K562 (cell line): Measurements from ENCODE around the gene ZMIZ1. TPM values are rescaled to one million over a fixed set of nuclear protein-coding genes. Genes with fewer than 3 reads are reported as not detected.
A peak's percentile ranks its signal among the peaks of the same experiment; 100 is the strongest.

Source experiments
- ATAC-seq: fragments of 200-7000 bp; cut with Tn5 transposase; 3 replicates; pipeline ENCODE4 v1.9.1; 2020; ENCODE audit warnings: moderate library complexity
- BruUV-seq: library from RNA; stranded (reverse); fragments of 400-500 nt; replicated peaks from 2 replicates; lab custom pipeline; 2021; lab: Mats Ljungman, UMichigan
- CTCF ChIA-PET: fragments of 300-600 bp; formaldehyde crosslinking; extraction: SDS; loops from one replicate; lab custom pipeline; 2021; ENCODE audit warnings: low intra/inter-chr PET ratio; lab: Yijun Ruan, JAX
- POLR2A ChIA-PET: fragments of 300-600, 350-650 bp; sonication (Branson Sonifier 250); formaldehyde crosslinking; extraction: SDS; loops from one replicate; lab custom pipeline; 2021; ENCODE audit warnings: antibody characterized with exemption, inconsistent platforms; lab: Yijun Ruan, JAX
- DNase-seq, 4 experiments: peaks; one replicate each; pipeline versions ENCODE4 v3.0.0 to v3.0.0-alpha.2; 2011 to 2018; ENCODE audit warnings: low spot score in 3 of 4, mixed read lengths in 3 of 4; ENCODE audit errors: extremely low read depth in 1 of 4
- FAIRE-seq: peaks from 2 replicates; lab custom pipeline; 2011; peaks lifted over from hg19 to GRCh38; lab: Jason Lieb, UNC
- H2AFZ ChIP-seq: 2 replicates; pipeline ENCODE4 v1.6.0; 2011; ENCODE audit warnings: low read depth, low read length, control low read depth, inconsistent platforms
- H3K27ac ChIP-seq: fragments of 200-600 bp; 3 replicates; pipeline ENCODE4 v1.8.0; 2011; ENCODE audit warnings: low read depth, mild to moderate bottlenecking, control low read depth, inconsistent platforms, low read length, moderate library complexity, mixed read lengths; ENCODE audit errors: extremely low read depth
- H3K27me3 ChIP-seq, 2 experiments: fragments of 300-600 bp in 1 of 2; 2 replicates in 1 of 2; 3 replicates in 1 of 2; pipeline versions ENCODE4 v1.6.0 to v1.8.0; 2011; ENCODE audit warnings: inconsistent platforms in 2 of 2, low read length in 2 of 2, mild to moderate bottlenecking in 1 of 2, mixed read lengths in 1 of 2, moderate library complexity in 1 of 2; ENCODE audit not compliant: control insufficient read depth in 2 of 2, insufficient read depth in 2 of 2
- H3K36me3 ChIP-seq: fragments of 300-600 bp; 3 replicates; pipeline ENCODE4 v1.8.0; 2011; ENCODE audit warnings: mild to moderate bottlenecking, low read length, inconsistent platforms; ENCODE audit not compliant: control insufficient read depth, insufficient read depth
- H3K4me1 ChIP-seq, 2 experiments: fragments of 200-600 bp in 1 of 2; replicated peaks in 1 of 2; 2 replicates in 1 of 2; 3 replicates in 1 of 2; pipeline versions ENCODE4 v1.5.1 to v1.8.0; 2011; ENCODE audit warnings: inconsistent platforms in 2 of 2, low read length in 2 of 2, mild to moderate bottlenecking in 1 of 2, mixed read lengths in 1 of 2, moderate library complexity in 1 of 2; ENCODE audit not compliant: control insufficient read depth in 2 of 2, insufficient read depth in 2 of 2
- H3K4me2 ChIP-seq: 2 replicates; pipeline ENCODE4 v1.6.1; 2011; ENCODE audit warnings: low read length, control low read depth, inconsistent platforms, mixed read lengths; ENCODE audit not compliant: insufficient read depth
- H3K4me3 ChIP-seq: fragments of 200-600 bp; sonication (generic), shearing (Covaris generic); 2 replicates; pipeline ENCODE4 v1.5.1; 2016; ENCODE audit warnings: control low read depth, inconsistent platforms
- H3K79me2 ChIP-seq: fragments of 200-600 bp; 3 replicates; pipeline ENCODE4 v1.8.0; 2011; ENCODE audit warnings: low read length, inconsistent platforms; ENCODE audit not compliant: control insufficient read depth, insufficient read depth
- H3K9ac ChIP-seq, 2 experiments: 2 replicates each; pipeline versions ENCODE4 v1.6.0 to v1.6.1; 2011; ENCODE audit warnings: low read depth in 2 of 2, low read length in 2 of 2, control low read depth in 1 of 2, inconsistent platforms in 1 of 2, mild to moderate bottlenecking in 1 of 2, mixed read lengths in 1 of 2; ENCODE audit not compliant: insufficient read depth in 1 of 2
- H3K9me1 ChIP-seq: one replicate; pipeline ENCODE4 v1.6.0; 2011; ENCODE audit warnings: inconsistent platforms, mild to moderate bottlenecking, low read length, moderate library complexity; ENCODE audit not compliant: control insufficient read depth, insufficient read depth
- H3K9me3 ChIP-seq: replicated peaks from 2 replicates; pipeline ENCODE4 v1.5.1; 2011; ENCODE audit warnings: low read depth, low read length, inconsistent platforms; ENCODE audit not compliant: control insufficient read depth, insufficient read depth
- H4K20me1 ChIP-seq: replicated peaks from 2 replicates; pipeline ENCODE4 v1.6.1; 2011; ENCODE audit warnings: low read length, inconsistent platforms, mixed read lengths; ENCODE audit not compliant: control insufficient read depth, insufficient read depth
- CEBPZ ChIP-seq: fragments of 150-350 bp; IDR thresholded peaks from 2 replicates; pipeline ENCODE4 v1.6.1; 2014; ENCODE audit warnings: low read depth, mild to moderate bottlenecking, low read length, borderline replicate concordance
- EP400 ChIP-seq: fragments of 450-650 bp; IDR thresholded peaks from 2 replicates; pipeline ENCODE4 v1.6.1; 2017; ENCODE audit warnings: antibody characterized with exemption, mild to moderate bottlenecking, moderate library complexity
- ETS2 ChIP-seq: IDR thresholded peaks from 2 replicates; pipeline ENCODE4 v1.6.1; 2016; ENCODE audit warnings: borderline replicate concordance, missing genetic modification characterization, mild to moderate bottlenecking, moderate library complexity, missing compliant biosample characterization; ENCODE audit not compliant: poor library complexity, severe bottlenecking
- HDAC1 ChIP-seq, 2 experiments: fragments of 450-650 bp; IDR thresholded peaks; 2 replicates each; pipeline ENCODE4 v1.6.1; 2016 to 2017; ENCODE audit warnings: inconsistent platforms in 1 of 2, mild to moderate bottlenecking in 1 of 2, moderate library complexity in 1 of 2
- KLF13 ChIP-seq: fragments of 450-650 bp; IDR thresholded peaks from 2 replicates; pipeline ENCODE4 v1.6.1; 2016; ENCODE audit warnings: missing genetic modification characterization, low read depth, mild to moderate bottlenecking, missing compliant biosample characterization, moderate library complexity, borderline replicate concordance
- MYC ChIP-seq, 2 experiments: fragments of 250-450 bp in 1 of 2; sonication (Bioruptor Pico) in 1 of 2; IDR thresholded peaks; 2 replicates each; pipeline versions ENCODE4 v1.5.1 to v1.6.1; 2012 to 2021; ENCODE audit warnings: low read depth in 2 of 2, borderline replicate concordance in 1 of 2, improper control_type of control experiment in 1 of 2, low read length in 1 of 2, mild to moderate bottlenecking in 1 of 2, moderate library complexity in 1 of 2
- NCOA1 ChIP-seq: fragments of 450-650 bp; IDR thresholded peaks from 2 replicates; pipeline ENCODE4 v1.6.1; 2016; ENCODE audit warnings: low read depth
- NFATC3 ChIP-seq: fragments of 450-650 bp; IDR thresholded peaks from 2 replicates; pipeline ENCODE4 v1.6.1; 2017; ENCODE audit warnings: mild to moderate bottlenecking
- RBM25 ChIP-seq: fragments of 200-400 bp; formaldehyde crosslinking; IDR thresholded peaks from 2 replicates; pipeline ENCODE4 v1.6.1; 2018; ENCODE audit warnings: low read length, low read depth, moderate library complexity; ENCODE audit not compliant: severe bottlenecking
- SMARCA4 ChIP-seq: fragments of 450-650 bp; IDR thresholded peaks from 2 replicates; pipeline ENCODE4 v1.6.1; 2016
- ZNF584 ChIP-seq: fragments of 200-800 bp; sonication (Bioruptor generic); IDR thresholded peaks from 2 replicates; pipeline ENCODE4 v1.6.1; 2016; ENCODE audit warnings: low read depth, mild to moderate bottlenecking, missing genetic modification characterization, missing compliant biosample characterization
- WGBS: fragments of 100-300 bp; shearing (Covaris generic); methylation state at CpG from one replicate; pipeline ENCODE4 v1.1.6; 2016; ENCODE audit warnings: low coverage, mixed read lengths; ENCODE audit not compliant: insufficient coverage; ENCODE audit errors: missing lambda C conversion rate; 5-methylcytosine and 5-hydroxymethylcytosine counted together
- in situ Hi-C: fragments of 300-500 bp; cut with MboI; formaldehyde crosslinking; loops from 4 replicates; pipeline ENCODE4 v1.15.0; 2018; ENCODE audit warnings: inconsistent platforms, mixed read lengths
- intact Hi-C: fragments of 100-400 bp; cut with micrococcal nuclease; formaldehyde crosslinking; loops from 2 replicates; pipeline ENCODE4 v1.14.2; 2022
- polyA plus RNA-seq, 8 experiments: library from polyadenylated mRNA; depleted of rRNA in 4 of 8; stranded (reverse) in 5 of 8; unstranded in 3 of 8; fragments of >200 nt; fragmentation: Nextera tagmentation in 2 of 8; fragmentation: Illumina TruSeq in 1 of 8; extraction: Ambion mirVana in 2 of 8; extraction: Trizol in 1 of 8; gene quantifications; 2 replicates each; pipeline versions ENCODE4 v1.2.1 to v1.2.3, GENCODE V29; 2011 to 2014; ENCODE audit warnings: inconsistent platforms in 1 of 8, missing spikeins in 1 of 8
- total RNA-seq, 7 experiments: library from RNA; depleted of rRNA in 6 of 7; stranded (reverse); fragments of >200 nt in 6 of 7; fragmentation: Illumina TruSeq in 2 of 7; extraction: Trizol in 2 of 7; gene quantifications; 2 replicates each; pipeline versions ENCODE4 v1.2.1 to v1.2.3, GENCODE V29; 2011 to 2021; ENCODE audit warnings: low replicate concordance in 1 of 7

Gene ZMIZ1
- total and polyA plus RNA-seq, 9 of the 15 experiments (the other 6 are each of a cell fraction or from before 2014, with no cell fraction given) = 1.0 to 37.3 (median 4.3) TPM

GRCh38 chr10:79059859-79060379, 8.8 kb upstream of the ZMIZ1 start:
- ChIA-PET POLR2A (interaction anchor here (0.5 to 1.4 kb wide), 4 partner anchors 12 to 267 kb away, joined by 3 to 4 read pairs (median 4); no protein-coding TSS in a partner anchor), CTCF (interaction anchor here (0.7 kb wide), 1 partner anchor 61 kb away, joined by 3 read pairs; no protein-coding TSS in a partner anchor)
- in situ Hi-C loops = no loop called here
- no TSS peak for BruUV-seq
- TF ChIP-seq SMARCA4 (no peak), RBM25 (peak; percentile 5)
- H4K20me1 ChIP-seq = no peaks in the 10 kb centered on the region
- no peaks in the 10 kb centered on the region for H3K36me3 ChIP-seq
- FAIRE-seq (no peak), DNase-seq (no peak), ATAC-seq (no peak)
- H3K9me3 ChIP-seq = no peaks in the 10 kb centered on the region
- intact Hi-C loops = no loop called here
- H3K4me3 ChIP-seq = no peak overlapping the region
- H3K27ac ChIP-seq = no peak overlapping the region
- no peaks in the 10 kb centered on the region for H3K79me2 ChIP-seq
- H3K9ac ChIP-seq = no peak overlapping the region
- no peaks in the 10 kb centered on the region for H3K9me1 ChIP-seq
- WGBS = 40% methylated on average over 11 of the region's 11 CpGs
- H3K27me3 ChIP-seq = peaks cover 0 to 27% of the 10 kb centered on the region in 2 experiments; a peak in 3 of 5 replicates
- no peak overlapping the region for H2AFZ ChIP-seq
- no peak overlapping the region for H3K4me2 ChIP-seq
- peaks cover 6 to 8% of the 10 kb centered on the region in 2 experiments; a peak in 4 of 5 replicates for H3K4me1 ChIP-seq

- DNase-seq (no peak), FAIRE-seq (no peak), ATAC-seq (no peak)
- 24% methylated on average over 7 of the region's 7 CpGs for WGBS
- no peak overlapping the region for H2AFZ ChIP-seq
- peaks cover 6 to 8% of the 10 kb centered on the region in 2 experiments; a peak in 4 of 5 replicates for H3K4me1 ChIP-seq
- no peaks in the 10 kb centered on the region for H3K79me2 ChIP-seq
- ChIA-PET CTCF (no interaction called here), POLR2A (interaction anchor here (0.6 to 2.0 kb wide), 4 partner anchors 9 to 386 kb away, joined by 3 to 11 read pairs (median 3); no protein-coding TSS in a partner anchor)
- H3K9me1 ChIP-seq = no peaks in the 10 kb centered on the region
- in situ Hi-C loops (no loop called here), intact Hi-C loops (no loop called here)
- no TSS peak for BruUV-seq
- no peak overlapping the region for H3K9ac ChIP-seq
- H4K20me1 ChIP-seq = no peaks in the 10 kb centered on the region
- H3K27me3 ChIP-seq = peaks cover 0 to 27% of the 10 kb centered on the region in 2 experiments; a peak in 3 of 5 replicates
- H3K4me2 ChIP-seq = no peak overlapping the region
- H3K9me3 ChIP-seq = no peaks in the 10 kb centered on the region
- no peaks in the 10 kb centered on the region for H3K36me3 ChIP-seq
- H3K27ac ChIP-seq = no peak overlapping the region
- no peak overlapping the region for H3K4me3 ChIP-seq
- no peak for TF ChIP-seq CEBPZ
- no peak for TF ChIP-seq HDAC1 (IDR thresholded peaks at IDR 0.05)
- TF ChIP-seq ZNF584 = no peak
- no peak for TF ChIP-seq EP400
- TF ChIP-seq NFATC3 = no peak
- no peak for TF ChIP-seq ETS2 (tag)
- TF ChIP-seq KLF13 (tag) = no peak
- no peak for TF ChIP-seq NCOA1
- no peak for TF ChIP-seq MYC (IDR thresholded peaks at IDR 0.05; ENCODE audit: low read depth, low read length)
- no peak for TF ChIP-seq MYC (CRISPR knock-in tag; IDR thresholded peaks at IDR 0.05; ENCODE audit: borderline replicate concordance, low read depth)
Observed at GRCh38 chr10:79060641-79061255, 8.0 kb upstream of the ZMIZ1 start.
